ENCODE results near the gene MRTFB.
A peak's percentile ranks its signal among the peaks of the same experiment; 100 is the strongest.
"Not testable (repeated sequence)": the region's sequence is repeated elsewhere in the genome, so short reads cannot be mapped to it uniquely, and the experiment has no call there.

The MRTFB gene

DNA sequence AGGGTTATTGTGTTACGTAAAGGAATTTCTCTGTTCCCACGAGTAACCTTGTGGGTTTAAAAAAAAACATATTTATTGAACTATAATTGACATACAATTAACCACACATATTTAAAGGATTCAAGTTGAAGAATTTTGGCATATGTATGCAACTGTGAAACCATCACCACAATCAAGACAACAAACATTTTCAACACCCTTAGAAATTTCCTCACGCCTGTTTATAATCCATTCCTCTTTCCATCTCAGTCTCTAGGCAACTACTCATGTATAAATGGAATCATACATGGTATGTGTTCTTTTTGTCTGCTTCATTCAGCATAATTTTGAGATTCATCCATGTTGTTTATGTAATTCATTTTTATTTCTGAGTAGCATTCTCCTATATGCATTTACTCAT lies 104.0 kb downstream of the MRTFB start:
- no peak for DNase-seq

DNA sequence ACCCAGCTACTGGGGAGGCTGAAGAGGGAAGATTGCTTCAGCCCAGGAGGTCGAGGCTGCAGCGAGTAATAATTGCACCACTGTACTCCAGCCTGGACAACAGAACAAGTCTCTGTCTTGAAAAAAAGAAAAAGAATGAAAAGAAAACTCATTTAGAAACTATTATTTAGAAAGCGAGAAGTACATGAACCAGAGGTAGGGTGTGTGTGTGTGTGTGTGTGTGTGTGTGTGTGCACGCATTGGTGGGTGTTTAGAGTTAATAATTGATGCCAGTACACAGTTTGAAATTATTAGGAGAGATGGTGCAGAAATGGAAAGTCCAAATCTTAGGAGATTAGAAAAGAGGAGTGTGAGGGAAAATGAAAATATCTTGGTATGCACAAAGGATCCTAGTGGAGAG lies 106.6 kb downstream of the MRTFB start:
- Mint-ChIP-seq H3K27ac (no peak overlapping the region), H3K4me1 (no peaks in the 10 kb centered on the region), H3K27me3 (no peaks in the 10 kb centered on the region), H3K9me3 (no peaks in the 10 kb centered on the region), H3K4me3 (no peak overlapping the region)
- ATAC-seq (no peak), DNase-seq (no peak)

More for the DNA sequence above, 104.0 kb downstream of the MRTFB start:
- Mint-ChIP-seq H3K27me3 (no peaks in the 10 kb centered on the region), H3K27ac (no peak overlapping the region), H3K4me1 (no peaks in the 10 kb centered on the region), H3K9me3 (peaks cover 4 to 8% of the 10 kb centered on the region in 2 donors), H3K4me3 (no peak overlapping the region)
- ATAC-seq: no peak

DNA sequence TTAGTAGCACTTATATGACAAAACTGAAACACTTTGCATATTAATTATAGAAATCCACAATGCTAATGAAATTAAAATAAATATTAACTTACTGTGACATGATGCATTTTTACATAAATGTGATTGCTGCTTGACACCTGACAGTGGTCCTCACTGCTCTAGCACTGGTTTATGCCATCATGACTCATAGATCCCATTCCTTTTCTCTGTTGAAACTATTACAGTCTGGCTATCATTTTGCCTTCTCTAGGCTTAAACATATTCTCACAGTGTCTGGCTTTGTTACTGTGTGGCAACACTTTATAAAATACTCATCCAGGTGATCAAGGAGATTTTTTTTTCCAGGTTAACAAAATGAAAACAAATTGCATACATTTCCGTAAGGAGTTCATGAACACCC lies 108.0 kb downstream of the MRTFB start:
- no peak for DNase-seq
- no peaks in the 10 kb centered on the region for H3K4me1 Mint-ChIP-seq

DNA sequence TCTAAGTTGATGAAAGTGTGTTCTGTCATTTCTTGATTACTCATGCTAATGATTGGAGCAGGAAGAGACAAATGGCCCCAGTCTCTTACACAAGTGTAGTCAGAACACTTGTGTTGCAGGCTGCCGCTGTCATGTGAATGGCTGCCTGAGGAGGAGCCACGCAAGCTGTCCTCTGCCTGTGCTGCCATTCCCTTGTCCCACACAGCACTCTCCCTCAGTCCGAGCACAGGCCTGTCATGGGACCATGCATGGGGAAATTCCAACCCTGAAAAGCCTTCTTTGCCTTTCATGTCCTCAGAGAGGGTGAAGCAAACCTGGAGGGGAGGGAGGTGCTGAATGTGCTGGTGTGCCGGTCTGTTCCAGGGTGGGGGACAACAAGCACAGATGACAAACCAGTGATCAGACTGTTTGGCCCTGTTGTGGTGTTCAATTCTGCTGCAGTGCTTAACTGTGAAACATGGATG lies 109.4 kb downstream of the MRTFB start:
- Mint-ChIP-seq H3K4me3 (no peak overlapping the region), H3K27ac (no peak overlapping the region), H3K9me3 (no peaks in the 10 kb centered on the region), H3K27me3 (no peaks in the 10 kb centered on the region), H3K4me1 (no peaks in the 10 kb centered on the region)
- ATAC-seq: no peak
- no peak for DNase-seq

More for the DNA sequence above, 108.0 kb downstream of the MRTFB start:
- Mint-ChIP-seq H3K9me3 (no peaks in the 10 kb centered on the region), H3K4me3 (no peak overlapping the region), H3K27ac (no peak overlapping the region), H3K27me3 (no peaks in the 10 kb centered on the region)
- no peak for ATAC-seq

GRCh38 chr16:14181371-14182050 lies 110.4 kb downstream of the MRTFB start:
- no peaks in the 10 kb centered on the region for H3K27me3 Mint-ChIP-seq
- H3K4me1 Mint-ChIP-seq: peaks cover 8% of the 10 kb centered on the region
- H3K9me3 Mint-ChIP-seq: no peaks in the 10 kb centered on the region
- H3K27ac Mint-ChIP-seq: no peak overlapping the region
- no peak overlapping the region for H3K4me3 Mint-ChIP-seq
- DNase-seq (no peak), ATAC-seq (no peak)

DNA sequence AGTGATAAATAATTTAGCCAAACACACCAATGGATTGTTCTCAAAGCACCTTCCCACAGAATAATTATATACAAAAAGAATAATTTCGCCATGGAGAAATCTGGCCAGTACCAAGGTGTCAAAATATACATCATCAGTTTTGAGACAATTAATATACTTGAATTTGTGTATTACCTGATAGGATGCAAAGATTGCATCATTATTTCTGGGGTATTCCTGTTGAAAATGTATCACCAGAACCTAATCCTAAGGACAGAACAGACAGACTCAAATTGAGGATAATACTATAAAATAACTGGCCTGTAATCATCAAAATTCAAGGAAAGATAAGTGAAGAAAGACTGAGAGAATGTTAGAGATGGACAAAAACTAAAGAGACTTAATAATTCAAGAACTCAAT lies 111.9 kb downstream of the MRTFB start:
- H3K4me1 Mint-ChIP-seq: peaks cover 10% of the 10 kb centered on the region
- no peak for DNase-seq
- no peak overlapping the region for H3K27ac Mint-ChIP-seq
- no peaks in the 10 kb centered on the region for H3K27me3 Mint-ChIP-seq
- ATAC-seq: no peak
- no peak overlapping the region for H3K4me3 Mint-ChIP-seq
- H3K9me3 Mint-ChIP-seq: no peaks in the 10 kb centered on the region

DNA sequence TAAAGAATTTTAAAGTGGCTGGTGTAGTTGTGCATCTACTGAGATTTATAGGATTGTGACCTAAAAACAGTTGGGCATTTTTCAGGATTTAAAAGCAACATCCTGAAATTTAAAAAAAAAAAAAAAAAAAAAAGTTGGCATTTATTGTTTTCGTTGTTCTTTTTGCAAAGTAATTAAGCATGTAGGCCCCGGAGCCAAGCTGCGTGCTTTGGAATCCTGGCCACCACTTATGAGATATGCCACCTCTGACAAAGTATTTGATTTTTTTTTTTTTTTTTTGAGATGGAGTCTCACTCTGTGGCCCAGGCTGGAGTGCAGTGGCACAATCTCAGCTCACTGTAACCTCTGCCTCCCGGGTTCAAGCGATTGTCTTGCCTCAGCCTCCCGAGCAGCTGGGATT lies 112.8 kb downstream of the MRTFB start:
- not testable (repeated sequence) for H3K9me3 Mint-ChIP-seq, DNase-seq, H3K27me3 Mint-ChIP-seq, ATAC-seq, H3K27ac Mint-ChIP-seq, H3K4me3 Mint-ChIP-seq
- H3K4me1 Mint-ChIP-seq: peaks cover 10% of the 10 kb centered on the region

- peak overlapping the region in 1 of 2 donors; percentile 2 for H3K27ac Mint-ChIP-seq
- DNase-seq (peak in 1 of 2 donors; percentile 19), ATAC-seq (peak; percentile 92)
- no peaks in the 10 kb centered on the region for H3K9me3 Mint-ChIP-seq
- peaks cover 15% of the 10 kb centered on the region for H3K4me1 Mint-ChIP-seq
- H3K27me3 Mint-ChIP-seq: no peaks in the 10 kb centered on the region
- no peak overlapping the region for H3K4me3 Mint-ChIP-seq
Measured at GRCh38 chr16:14186007-14186794, 115.1 kb downstream of the MRTFB start.

DNA sequence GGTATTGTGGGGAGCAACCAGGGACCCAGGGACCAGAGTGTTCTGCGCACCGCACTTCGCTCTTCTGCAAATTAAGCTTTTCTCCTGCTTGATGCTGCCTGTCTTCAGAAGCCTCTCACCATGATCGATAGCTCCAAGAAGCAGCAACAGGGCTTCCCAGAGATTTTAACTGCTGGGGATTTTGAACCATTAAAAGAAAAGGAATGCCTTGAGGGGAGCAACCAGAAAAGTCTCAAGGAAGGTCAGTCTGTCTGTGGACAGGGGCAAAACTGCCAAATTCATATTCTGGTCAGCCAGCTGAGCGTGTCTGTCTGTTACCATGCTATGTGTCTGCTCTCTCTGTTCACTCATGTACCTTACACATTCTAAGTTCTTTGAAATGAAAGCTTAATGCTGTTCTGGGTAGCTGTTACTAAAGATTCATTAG lies 115.7 kb downstream of the MRTFB start:
- ATAC-seq (no peak), DNase-seq (no peak)
- H3K27ac Mint-ChIP-seq: no peak overlapping the region

GRCh38 chr16:14187517-14188338 lies 116.6 kb downstream of the MRTFB start:
- Mint-ChIP-seq H3K27ac (peak overlapping the region in 1 of 2 donors; percentile 73), H3K4me3 (no peak overlapping the region), H3K27me3 (no peaks in the 10 kb centered on the region), H3K9me3 (no peaks in the 10 kb centered on the region), H3K4me1 (peaks cover 18% of the 10 kb centered on the region)
- no peak for ATAC-seq
- DNase-seq: no peak

More for the DNA sequence above, 115.7 kb downstream of the MRTFB start:
- Mint-ChIP-seq H3K4me1 (peaks cover 15% of the 10 kb centered on the region), H3K9me3 (no peaks in the 10 kb centered on the region), H3K4me3 (no peak overlapping the region), H3K27me3 (no peaks in the 10 kb centered on the region)

DNA sequence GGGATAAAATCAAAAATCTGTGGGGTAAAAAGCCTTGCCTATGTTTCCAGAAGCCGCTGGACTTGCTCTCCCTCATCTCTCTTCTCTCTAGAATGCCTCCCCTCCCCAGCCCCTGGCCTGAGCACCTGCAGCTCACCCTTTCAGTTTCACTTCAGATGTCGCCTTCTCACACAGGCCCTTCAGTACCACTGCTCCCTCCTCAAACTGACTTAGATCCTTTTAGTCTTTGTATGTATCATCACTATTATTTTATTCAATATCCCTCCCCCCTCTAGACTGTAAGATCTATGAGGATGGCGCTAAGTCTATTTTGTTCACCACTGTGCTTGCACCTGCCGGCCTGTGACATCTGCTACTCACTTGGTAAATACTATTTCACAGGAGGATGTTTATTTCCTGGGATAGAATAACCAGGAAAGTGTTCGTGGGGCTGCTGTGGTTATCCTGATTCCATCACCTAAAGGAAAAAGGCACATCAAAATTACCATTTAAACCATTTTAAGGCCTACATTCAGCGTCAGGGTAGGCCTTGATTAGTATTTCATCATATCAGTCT lies 122.3 kb downstream of the MRTFB start:
- Mint-ChIP-seq H3K4me3 (peak overlapping the region; percentile 51 to 70), H3K4me1 (peaks cover 28% of the 10 kb centered on the region)

DNA sequence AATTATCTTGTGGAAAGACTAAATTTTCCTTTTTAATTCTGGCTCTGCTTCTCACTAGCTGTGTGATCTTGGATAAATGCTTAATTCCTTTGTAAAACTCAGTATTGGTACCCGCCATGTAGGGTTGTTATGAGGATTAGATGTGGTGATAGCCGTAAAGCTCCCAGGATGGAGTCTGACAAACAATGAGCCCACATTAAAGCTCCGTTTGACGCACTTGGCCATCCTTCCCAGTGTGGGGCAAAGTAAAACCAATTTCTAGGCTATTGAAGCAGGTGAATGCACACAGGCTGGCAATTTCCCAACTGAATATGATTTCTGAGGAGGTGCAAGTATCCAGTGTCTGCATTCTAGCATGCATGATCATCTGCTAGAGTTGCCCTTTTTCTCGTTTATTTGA lies 123.6 kb downstream of the MRTFB start:
- H3K4me1 Mint-ChIP-seq: peaks cover 40% of the 10 kb centered on the region
- DNase-seq (no peak), ATAC-seq (no peak)
- H3K4me3 Mint-ChIP-seq: no peak overlapping the region
- H3K27me3 Mint-ChIP-seq: no peaks in the 10 kb centered on the region
- H3K27ac Mint-ChIP-seq: no peak overlapping the region
- peaks cover 0 to 4% of the 10 kb centered on the region in 2 donors for H3K9me3 Mint-ChIP-seq

More for the DNA sequence above, 122.3 kb downstream of the MRTFB start:
- Mint-ChIP-seq H3K27ac (peak overlapping the region; percentile 94 to 98), H3K9me3 (no peaks in the 10 kb centered on the region), H3K27me3 (no peaks in the 10 kb centered on the region)
- peak; percentile 32 to 48 for DNase-seq
- ATAC-seq: peak; percentile 95

DNA sequence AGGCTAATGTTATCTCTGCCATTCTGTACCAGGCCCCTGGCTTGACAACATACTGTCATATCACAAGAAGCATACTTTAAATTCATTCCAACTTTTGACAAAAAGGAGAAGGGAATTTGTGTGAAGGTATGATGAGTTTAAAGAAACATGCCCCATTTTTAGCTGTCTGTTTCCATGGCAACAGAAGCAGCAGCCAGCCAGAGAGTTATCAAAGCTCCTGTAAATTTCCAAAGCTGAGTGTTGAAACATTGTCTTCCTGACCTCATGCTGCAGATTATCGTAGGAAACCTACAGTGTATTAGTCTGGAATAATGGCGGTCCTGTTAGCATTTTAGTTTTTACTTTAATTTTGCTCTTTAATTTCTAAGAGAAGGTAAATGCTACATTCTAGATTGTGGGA lies 124.9 kb downstream of the MRTFB start:
- DNase-seq (no peak), ATAC-seq (no peak)
- peaks cover 41% of the 10 kb centered on the region for H3K4me1 Mint-ChIP-seq
- H3K27me3 Mint-ChIP-seq: no peaks in the 10 kb centered on the region
- no peak overlapping the region for H3K4me3 Mint-ChIP-seq
- no peak overlapping the region for H3K27ac Mint-ChIP-seq
- H3K9me3 Mint-ChIP-seq: peaks cover 0 to 4% of the 10 kb centered on the region in 2 donors

- H3K27me3 Mint-ChIP-seq: no peaks in the 10 kb centered on the region
- H3K9me3 Mint-ChIP-seq: peaks cover 0 to 4% of the 10 kb centered on the region in 2 donors
- H3K27ac Mint-ChIP-seq: no peak overlapping the region
- DNase-seq (no peak), ATAC-seq (no peak)
- H3K4me1 Mint-ChIP-seq: peaks cover 41% of the 10 kb centered on the region
- no peak overlapping the region for H3K4me3 Mint-ChIP-seq
Measured at GRCh38 chr16:14196539-14196938, 125.4 kb downstream of the MRTFB start.

DNA sequence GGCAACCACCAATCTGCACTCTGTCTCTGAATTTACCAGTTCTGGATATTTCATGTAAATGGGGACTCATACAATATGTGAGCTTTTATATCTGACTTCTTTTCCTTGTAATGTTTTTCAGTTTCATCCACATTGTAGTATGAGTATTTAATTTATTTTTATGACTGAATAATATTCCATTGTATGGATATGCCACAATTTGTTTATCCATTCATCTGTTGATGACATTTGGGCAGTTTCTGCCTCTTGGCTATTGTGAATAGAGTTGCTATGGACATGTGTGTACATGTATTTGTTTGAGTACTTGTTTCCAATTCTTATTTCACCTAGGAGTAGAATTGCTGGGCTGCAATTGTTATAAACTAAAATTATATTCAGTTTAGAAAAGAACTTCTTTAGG lies 126.9 kb downstream of the MRTFB start:
- Mint-ChIP-seq H3K4me3 (no peak overlapping the region), H3K4me1 (peaks cover 36% of the 10 kb centered on the region), H3K27me3 (no peaks in the 10 kb centered on the region), H3K9me3 (peaks cover 0 to 4% of the 10 kb centered on the region in 2 donors), H3K27ac (no peak overlapping the region)
- no peak for ATAC-seq
- no peak for DNase-seq

Data from stimulated activated naive CD8-positive, alpha-beta T cell treated with anti-CD3 and anti-CD28 coated beads, Interleukin-15, amount 100 ng/mL, for 72 hours (primary cell).